ENCODE results near the gene TMEM164.

Gene TMEM164

GRCh38 chrX:110081320-110081719 lies 78.4 kb downstream of the TMEM164 start:
- DNase-seq (ENCODE audit: low spot score) = no peak

GRCh38 chrX:110081740-110082139 lies 78.8 kb downstream of the TMEM164 start:
- no peak for DNase-seq (ENCODE audit: low spot score)

GRCh38 chrX:110082161-110082560 lies 79.2 kb downstream of the TMEM164 start:
- DNase-seq (ENCODE audit: low spot score) = no peak

- DNase-seq (ENCODE audit: low spot score) = no peak
These were observed 83.4 kb downstream of the TMEM164 start for GRCh38 chrX:110086162-110086915.

GRCh38 chrX:110086916-110087484 lies 84.1 kb downstream of the TMEM164 start:
- no peak for DNase-seq (ENCODE audit: low spot score)

GRCh38 chrX:110087485-110088356 lies 84.8 kb downstream of the TMEM164 start:
- DNase-seq (ENCODE audit: low spot score) = no peak

- no peak for DNase-seq (ENCODE audit: low spot score)
These were observed 86.9 kb downstream of the TMEM164 start for GRCh38 chrX:110089656-110090403.

GRCh38 chrX:110097920-110098319 lies 95.0 kb downstream of the TMEM164 start:
- no peak for DNase-seq (ENCODE audit: low spot score)

- no peak for DNase-seq (ENCODE audit: low spot score)
These were observed 100.4 kb downstream of the TMEM164 start for GRCh38 chrX:110103344-110103743.

- no peak for DNase-seq (ENCODE audit: low spot score)
These were observed 101.2 kb downstream of the TMEM164 start for GRCh38 chrX:110104078-110104477.

- DNase-seq (ENCODE audit: low spot score) = no peak
These were observed 105.5 kb downstream of the TMEM164 start for GRCh38 chrX:110108381-110108821.

- no peak for DNase-seq (ENCODE audit: low spot score)
These were observed 111.4 kb downstream of the TMEM164 start for GRCh38 chrX:110114260-110114776.

- DNase-seq (ENCODE audit: low spot score) = no peak
These were observed 113.4 kb downstream of the TMEM164 start for GRCh38 chrX:110116066-110116980.

- DNase-seq (ENCODE audit: low spot score) = no peak
These were observed 115.6 kb downstream of the TMEM164 start for GRCh38 chrX:110118530-110118929.

- no peak for DNase-seq (ENCODE audit: low spot score)
These were observed 116.6 kb downstream of the TMEM164 start for GRCh38 chrX:110119480-110119879.

- DNase-seq (ENCODE audit: low spot score) = no peak
These were observed 117.1 kb downstream of the TMEM164 start for GRCh38 chrX:110120025-110120424.

GRCh38 chrX:110123331-110123782 lies 120.4 kb downstream of the TMEM164 start:
- no peak for DNase-seq (ENCODE audit: low spot score)

GRCh38 chrX:110125446-110126162 lies 122.7 kb downstream of the TMEM164 start:
- DNase-seq (ENCODE audit: low spot score) = no peak

GRCh38 chrX:110131031-110131430 lies 128.1 kb downstream of the TMEM164 start:
- no peak for DNase-seq (ENCODE audit: low spot score)
